ENCODE results near the gene MRPL37.

Gene MRPL37

DNA sequence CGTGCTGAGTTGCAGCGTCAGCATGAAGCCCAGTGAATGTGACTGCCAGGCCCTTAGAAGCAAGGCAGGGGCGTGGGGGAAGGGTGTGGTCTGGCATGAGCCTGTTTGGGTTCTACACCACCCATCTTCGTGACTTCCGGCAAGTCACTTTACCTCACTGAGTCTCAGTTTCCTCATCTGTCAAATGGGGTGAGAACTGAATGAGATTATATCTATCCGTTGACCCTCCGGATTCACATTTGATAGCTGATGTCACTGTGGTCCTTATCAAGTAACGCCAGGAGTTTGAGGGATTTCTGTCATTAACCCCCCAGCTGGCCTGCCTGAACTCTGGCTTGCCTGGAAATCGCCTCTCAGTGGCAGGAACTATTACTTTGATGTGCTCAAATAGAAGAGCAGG is 15.6 kb downstream of the MRPL37 start:
- in situ Hi-C loops (cut with MboI; ENCODE audit: low pct_unique_long_range_greater_than_20kb, low sequenced_read_pairs, unreplicated experiment) = no loop called here
- no peak for DNase-seq (ENCODE audit: low spot score)
- TF ChIP-seq, protein P1, sequence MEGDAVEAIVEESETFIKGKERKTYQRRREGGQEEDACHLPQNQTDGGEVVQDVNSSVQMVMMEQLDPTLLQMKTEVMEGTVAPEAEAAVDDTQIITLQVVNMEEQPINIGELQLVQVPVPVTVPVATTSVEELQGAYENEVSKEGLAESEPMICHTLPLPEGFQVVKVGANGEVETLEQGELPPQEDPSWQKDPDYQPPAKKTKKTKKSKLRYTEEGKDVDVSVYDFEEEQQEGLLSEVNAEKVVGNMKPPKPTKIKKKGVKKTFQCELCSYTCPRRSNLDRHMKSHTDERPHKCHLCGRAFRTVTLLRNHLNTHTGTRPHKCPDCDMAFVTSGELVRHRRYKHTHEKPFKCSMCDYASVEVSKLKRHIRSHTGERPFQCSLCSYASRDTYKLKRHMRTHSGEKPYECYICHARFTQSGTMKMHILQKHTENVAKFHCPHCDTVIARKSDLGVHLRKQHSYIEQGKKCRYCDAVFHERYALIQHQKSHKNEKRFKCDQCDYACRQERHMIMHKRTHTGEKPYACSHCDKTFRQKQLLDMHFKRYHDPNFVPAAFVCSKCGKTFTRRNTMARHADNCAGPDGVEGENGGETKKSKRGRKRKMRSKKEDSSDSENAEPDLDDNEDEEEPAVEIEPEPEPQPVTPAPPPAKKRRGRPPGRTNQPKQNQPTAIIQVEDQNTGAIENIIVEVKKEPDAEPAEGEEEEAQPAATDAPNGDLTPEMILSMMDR (IDR thresholded peaks at IDR 0.05; ENCODE audit: extremely low read depth, insufficient read depth, missing control alignments) = no peak

DNA sequence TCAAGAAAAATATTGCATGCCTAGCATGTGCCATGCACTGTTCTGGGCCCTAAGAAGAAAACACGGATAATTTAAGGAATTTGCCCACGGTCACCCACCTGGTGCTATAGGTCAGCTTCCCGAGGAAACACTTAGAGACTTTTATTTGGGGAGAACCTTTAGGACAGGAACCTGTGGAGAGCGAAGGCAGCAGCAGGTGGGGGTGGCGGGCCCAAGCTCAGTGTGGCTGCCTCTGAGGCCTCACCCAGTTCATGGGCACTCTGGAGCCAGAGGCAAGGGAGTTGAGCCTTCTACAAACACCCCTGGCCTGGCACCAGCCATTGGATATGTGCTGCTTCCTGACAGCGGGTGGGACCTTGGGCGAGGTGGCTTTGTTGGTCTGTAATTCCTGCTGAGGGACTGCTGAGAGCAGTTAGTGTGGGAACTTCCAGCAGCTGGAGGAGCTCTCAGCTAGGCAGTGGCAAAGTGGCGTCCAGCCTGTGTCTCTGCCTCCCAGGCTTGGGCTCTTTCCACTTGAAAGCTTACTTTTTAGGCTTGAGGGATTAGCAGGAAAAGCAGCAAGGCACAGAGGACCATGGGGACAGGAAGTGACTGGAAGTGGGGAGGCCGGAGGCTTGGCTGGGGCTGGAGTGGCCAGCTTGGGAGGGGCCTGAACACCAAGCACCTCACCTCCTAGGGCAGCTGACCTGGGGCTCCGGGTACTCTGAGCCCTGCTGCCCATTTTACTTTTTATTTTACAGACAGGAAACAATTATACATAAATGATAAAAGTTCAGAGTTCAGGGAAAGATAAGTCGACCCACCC is 19.1 kb downstream of the MRPL37 start:
- TF ChIP-seq, protein P1 (IDR thresholded peaks at IDR 0.05; ENCODE audit: extremely low read depth, insufficient read depth, missing control alignments) = no peak
- in situ Hi-C loops (cut with MboI; ENCODE audit: low pct_unique_long_range_greater_than_20kb, low sequenced_read_pairs, unreplicated experiment) = no loop called here
- DNase-seq (ENCODE audit: low spot score) = no peak

DNA sequence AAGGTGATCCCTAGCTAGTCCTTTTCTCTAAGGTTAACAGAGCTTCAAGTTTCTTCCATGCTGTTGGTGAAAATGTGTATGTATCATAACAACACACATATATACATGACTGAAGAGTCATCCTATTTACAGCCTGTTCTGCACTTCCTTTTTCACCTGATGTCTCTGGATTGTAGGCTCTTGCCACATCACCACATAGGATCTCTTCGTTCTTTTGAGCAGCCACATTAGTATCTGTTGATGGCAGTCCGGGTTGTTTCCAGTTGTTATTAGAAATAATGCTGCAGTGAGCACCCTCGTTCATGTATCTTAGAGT is 19.7 kb downstream of the MRPL37 start:
- no peak for DNase-seq (ENCODE audit: low spot score)
- TF ChIP-seq, protein P1 (IDR thresholded peaks at IDR 0.05; ENCODE audit: extremely low read depth, insufficient read depth, missing control alignments) = no peak
- in situ Hi-C loops (cut with MboI; ENCODE audit: low pct_unique_long_range_greater_than_20kb, low sequenced_read_pairs, unreplicated experiment) = no loop called here

DNA sequence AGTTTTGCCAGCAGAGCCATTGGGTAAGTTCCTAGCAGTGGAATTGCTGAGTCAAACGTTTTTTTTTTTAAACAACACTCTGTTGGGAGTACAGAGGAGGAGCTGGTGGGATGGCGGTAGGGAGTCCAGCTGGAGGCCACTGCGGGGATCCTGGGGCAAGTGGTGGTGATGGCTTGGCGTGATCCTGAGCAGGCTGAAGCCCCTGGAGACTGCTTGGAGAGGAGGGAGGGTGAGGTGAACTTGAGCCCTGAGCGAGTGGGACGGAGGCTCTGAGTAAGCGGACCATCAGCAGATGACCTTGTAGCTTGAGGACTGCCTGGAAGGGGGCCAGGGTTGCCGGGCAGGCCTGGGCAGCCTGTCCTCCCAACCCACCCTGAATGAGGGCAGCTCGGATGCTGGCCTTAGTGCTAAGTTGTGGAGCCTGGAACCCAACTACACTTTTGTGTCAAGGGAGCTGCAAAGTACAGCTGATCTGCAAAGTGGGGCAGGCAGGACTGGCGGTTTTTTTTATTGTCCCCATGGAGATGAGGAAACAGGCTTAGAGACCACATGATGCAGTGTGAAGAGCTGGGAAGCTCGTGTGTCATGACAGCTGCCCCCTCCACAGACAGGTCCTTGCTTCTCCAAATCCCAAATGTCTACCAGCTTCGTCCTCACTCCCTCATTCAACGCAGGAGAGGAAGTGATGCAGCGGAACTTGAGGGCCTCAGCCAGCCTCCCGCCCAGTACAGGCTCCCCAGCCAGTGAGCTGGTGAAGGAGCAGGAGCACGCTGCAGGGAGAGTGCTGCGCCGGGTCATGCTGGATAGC is 20.2 kb downstream of the MRPL37 start:
- in situ Hi-C loops (cut with MboI; ENCODE audit: low pct_unique_long_range_greater_than_20kb, low sequenced_read_pairs, unreplicated experiment) = no loop called here
- TF ChIP-seq, protein P1 (IDR thresholded peaks at IDR 0.05; ENCODE audit: extremely low read depth, insufficient read depth, missing control alignments) = no peak
- no peak for DNase-seq (ENCODE audit: low spot score)

DNA sequence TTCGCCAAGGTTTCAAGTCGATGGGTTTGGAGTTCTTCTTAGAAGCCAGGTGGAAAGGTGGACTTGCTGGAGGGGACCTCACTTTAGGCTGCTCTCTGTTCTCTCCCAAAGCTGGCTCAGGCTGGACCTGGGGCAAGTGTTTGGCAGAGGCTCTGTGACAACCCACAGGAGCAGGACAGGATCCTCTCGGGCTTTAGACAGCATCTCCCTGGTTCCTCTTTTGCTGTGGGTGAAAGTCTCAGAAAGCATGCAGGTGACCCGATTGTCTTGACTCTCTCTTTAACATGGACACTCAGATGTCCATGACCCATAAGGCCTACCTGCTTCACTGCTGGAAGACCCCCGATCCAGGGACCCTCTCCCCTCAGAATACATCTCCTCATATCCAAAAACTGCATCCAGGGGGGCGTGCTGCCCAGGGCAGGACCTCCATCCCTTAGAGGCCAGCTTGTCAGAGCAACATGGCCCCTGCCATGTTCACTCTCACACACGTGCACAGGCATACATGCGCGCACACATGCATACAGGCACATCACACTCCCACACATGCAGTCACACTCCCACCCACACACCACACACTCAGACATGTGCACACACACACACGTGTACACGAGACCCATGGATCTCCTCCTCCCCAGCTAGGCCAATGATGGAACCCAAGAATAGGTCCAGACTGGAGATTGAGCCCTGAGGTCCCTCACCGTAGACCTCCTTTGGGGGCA is 21.3 kb downstream of the MRPL37 start:
- TF ChIP-seq, protein P1 (IDR thresholded peaks at IDR 0.05; ENCODE audit: extremely low read depth, insufficient read depth, missing control alignments) = no peak
- no peak for DNase-seq (ENCODE audit: low spot score)
- in situ Hi-C loops (cut with MboI; ENCODE audit: low pct_unique_long_range_greater_than_20kb, low sequenced_read_pairs, unreplicated experiment) = no loop called here

DNA sequence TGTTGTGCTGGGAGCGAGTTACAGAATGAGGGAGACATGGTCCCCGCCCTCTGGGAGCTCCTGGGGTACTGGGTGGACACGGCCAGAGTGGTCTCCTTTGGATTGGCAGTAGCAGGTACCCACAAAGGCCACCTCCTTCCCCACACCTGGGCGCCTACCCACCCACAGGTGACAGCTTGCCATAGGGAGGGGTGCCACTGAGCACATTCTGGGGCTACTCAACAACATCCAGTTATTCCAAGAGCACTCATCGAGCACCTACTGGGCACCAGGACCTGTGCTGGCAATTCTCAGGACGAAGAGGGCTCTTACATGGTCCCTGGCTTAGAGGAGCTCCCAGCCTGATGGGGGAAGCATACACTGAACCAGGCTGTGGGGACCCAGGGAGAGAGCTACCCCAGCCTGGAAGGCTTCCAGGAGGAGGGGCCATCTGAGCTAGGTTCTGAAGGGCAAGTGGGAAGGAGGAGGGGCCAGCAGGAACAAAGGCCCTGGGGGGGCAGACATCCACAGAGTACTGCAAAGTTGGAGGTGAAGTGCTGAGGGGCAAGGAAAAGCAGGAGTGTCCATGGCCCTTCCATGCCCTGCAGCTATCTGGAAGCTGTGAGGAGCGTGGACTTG is 22.0 kb downstream of the MRPL37 start:
- no peak for DNase-seq (ENCODE audit: low spot score)
- in situ Hi-C loops (cut with MboI; ENCODE audit: low pct_unique_long_range_greater_than_20kb, low sequenced_read_pairs, unreplicated experiment) = no loop called here
- TF ChIP-seq, protein P1 (IDR thresholded peaks at IDR 0.05; ENCODE audit: extremely low read depth, insufficient read depth, missing control alignments) = no peak

Measured in GM13977 (cell line).